GM23248 (cell line): ENCODE measurements around the gene CPTP.

Source experiments
- EZH2 ChIP-seq: fragments of 200-600 bp; sonication (generic); IDR thresholded peaks from 2 replicates; pipeline ENCODE4 v1.6.1; 2018; ENCODE audit warnings: antibody characterized with exemption, mild to moderate bottlenecking; ENCODE audit not compliant: insufficient read depth, poor library complexity, severe bottlenecking
- EZH2phosphoT487 ChIP-seq: fragments of 200-600 bp; sonication (generic); IDR thresholded peaks from 2 replicates; pipeline ENCODE4 v1.6.1; 2018; ENCODE audit warnings: antibody characterized with exemption, moderate library complexity, mild to moderate bottlenecking, low read depth; ENCODE audit not compliant: insufficient read depth

- TF ChIP-seq EZH2phosphoT487 (no peak), EZH2 (no peak)
These were observed 21.4 kb downstream of the CPTP start for GRCh38 chr1:1345860-1346500.
